GM13977 (cell line): ENCODE measurements around the gene SP3.

ENCODE experiments used
- DNase-seq: peaks from one replicate; pipeline ENCODE4 v3.0.0; 2012; ENCODE audit warnings: low spot score
- CTCF ChIP-seq: IDR thresholded peaks from 2 replicates; pipeline ENCODE4 v1.5.1; 2012; ENCODE audit warnings: mild to moderate bottlenecking, control low read depth; ENCODE audit not compliant: insufficient read depth; ENCODE audit errors: extremely low read depth, missing control alignments
- in situ Hi-C: fragments of 300-500 bp; cut with MboI; formaldehyde crosslinking; loops from one replicate; pipeline ENCODE4 v1.12.0; 2022; ENCODE audit warnings: low sequenced_read_pairs, low pct_unique_long_range_greater_than_20kb, mixed read lengths, inconsistent platforms; ENCODE audit not compliant: unreplicated experiment

Gene SP3

GRCh38 chr2:173942861-173943523 is 22.2 kb downstream of the SP3 start:
- TF ChIP-seq CTCF = no peak
- in situ Hi-C loops = no loop called here

DNA sequence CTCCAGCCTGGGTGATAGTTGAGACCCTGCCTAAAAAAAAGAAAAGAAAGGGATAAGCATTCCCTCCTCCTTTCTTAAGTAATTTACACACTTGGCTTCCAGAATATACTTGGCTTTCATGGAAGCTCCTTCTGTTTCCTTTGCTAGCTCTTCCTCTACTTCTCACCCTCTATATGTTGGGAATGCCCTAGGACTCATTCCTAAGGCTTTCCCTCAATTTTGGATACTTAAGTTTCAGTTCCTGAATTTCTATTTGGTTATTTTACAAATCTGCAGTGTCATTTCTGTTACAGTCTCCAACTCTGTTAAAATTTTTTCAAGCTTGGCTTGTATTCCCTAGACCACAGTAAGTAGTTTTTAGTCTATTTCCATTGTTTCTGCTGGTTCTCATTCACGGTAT is 23.6 kb downstream of the SP3 start:
- in situ Hi-C loops = no loop called here
- no peak for TF ChIP-seq CTCF
- no peak for DNase-seq

More at GRCh38 chr2:173942861-173943523, 22.2 kb downstream of the SP3 start:
- DNase-seq = no peak

DNA sequence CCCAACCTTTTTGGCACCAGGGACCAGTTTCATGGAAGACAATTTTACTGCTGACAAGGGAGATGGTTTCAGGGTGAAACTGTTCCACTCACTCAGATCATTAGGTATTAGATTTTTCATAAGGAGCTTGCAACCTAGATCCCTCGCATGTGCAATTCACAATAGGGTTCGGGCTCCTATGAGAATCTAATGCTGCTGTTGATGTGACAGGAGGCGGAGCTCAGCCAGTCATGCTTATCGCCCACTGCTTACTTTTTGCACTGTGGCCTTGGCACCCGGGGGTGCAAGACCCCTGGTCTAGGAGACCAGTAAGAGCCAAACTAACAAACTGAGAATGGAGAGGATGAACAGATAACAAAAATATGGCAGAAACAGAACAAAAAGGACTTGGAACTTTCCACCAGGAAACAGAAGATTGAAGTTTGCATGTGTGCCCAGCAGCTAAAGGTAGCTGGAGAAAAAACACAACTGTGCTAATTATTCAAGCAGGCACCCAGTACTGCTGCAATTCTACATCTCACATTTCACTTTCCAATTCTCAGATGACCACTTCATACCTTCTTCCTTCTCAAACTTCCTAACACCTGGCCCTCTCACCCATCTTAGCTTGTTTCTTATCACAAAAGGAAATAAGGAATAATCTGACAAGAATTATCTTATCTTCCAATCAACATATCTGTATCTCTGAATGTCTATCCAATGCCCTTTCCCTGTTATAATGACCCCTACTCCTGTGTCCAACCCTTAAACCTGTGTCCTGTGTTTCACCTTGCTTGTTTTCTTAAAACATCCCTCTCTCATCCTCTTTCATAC is 24.8 kb downstream of the SP3 start:
- TF ChIP-seq CTCF = no peak
- in situ Hi-C loops = no loop called here
- DNase-seq = no peak

DNA sequence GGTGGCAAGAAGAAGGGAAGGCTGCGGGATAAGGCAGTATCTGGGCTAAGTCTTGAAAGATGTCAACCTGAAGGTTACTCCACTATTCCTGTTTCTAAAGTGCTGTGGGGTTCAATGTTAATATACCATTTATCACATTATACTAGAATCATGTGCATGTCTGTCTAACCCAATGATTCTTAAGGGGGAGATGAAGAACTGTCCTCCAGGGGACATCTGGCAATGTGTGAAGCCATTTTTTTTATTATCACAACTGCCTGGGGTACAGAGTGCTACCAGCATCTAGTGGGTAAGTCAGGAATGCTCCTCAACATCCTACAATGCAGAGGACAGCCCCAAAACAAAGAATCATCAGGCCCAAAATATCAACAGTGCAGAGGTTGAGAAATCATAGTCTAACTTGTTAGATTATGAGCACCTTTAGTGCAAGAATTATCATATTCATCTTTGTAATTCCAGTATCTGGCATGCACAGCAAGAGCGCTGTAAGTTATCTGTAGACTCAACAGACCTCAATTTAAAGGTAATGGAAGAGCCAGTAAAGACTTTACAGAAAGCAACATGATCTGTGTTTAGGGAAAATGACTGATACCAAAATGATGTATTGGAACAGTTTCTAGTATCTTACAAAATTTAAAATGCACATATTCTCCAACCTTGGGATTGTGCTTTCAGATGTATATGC is 26.3 kb downstream of the SP3 start:
- TF ChIP-seq CTCF = no peak
- no peak for DNase-seq
- in situ Hi-C loops = no loop called here

- in situ Hi-C loops = no loop called here
- TF ChIP-seq CTCF = no peak
- DNase-seq = no peak
Measured at GRCh38 chr2:173935305-173935704, 29.9 kb downstream of the SP3 start.

DNA sequence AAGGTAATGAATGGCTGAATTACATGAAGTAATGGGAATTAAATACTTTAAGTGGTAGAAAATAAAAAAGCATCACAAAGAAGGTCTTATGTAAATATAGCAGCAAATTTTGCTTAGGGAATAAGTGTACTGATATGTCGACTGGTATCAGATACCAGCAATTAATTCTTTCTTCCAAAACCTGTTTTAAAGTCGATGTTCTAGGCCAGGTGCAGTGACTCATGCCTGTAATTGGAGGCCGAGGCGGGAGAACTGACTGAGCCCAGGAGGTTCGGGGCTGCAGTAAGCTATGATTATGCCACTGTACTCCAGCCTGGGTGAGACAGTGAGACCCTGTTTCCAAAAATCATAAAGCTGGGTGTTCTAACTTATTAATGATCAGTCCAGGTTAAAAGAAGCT is 30.3 kb downstream of the SP3 start:
- TF ChIP-seq CTCF = no peak
- DNase-seq = no peak
- in situ Hi-C loops = no loop called here
